Measurements from ENCODE around the gene FTCDNL1. TPM values are rescaled to one million over a fixed set of nuclear protein-coding genes. Genes with fewer than 3 reads are reported as not detected.

The FTCDNL1 gene
- polyA plus RNA-seq = 1 to 10 TPM in 1 of 4 donors, under 1 TPM in 3; 0.54 to 5.6 (median 0.85) TPM
- long read RNA-seq, donor 1 = 0 reads
- long read RNA-seq, donor 2 = 0 reads
- long read RNA-seq, donor 3 = 0 reads
- long read RNA-seq, donor 4 = 0 reads
- long read RNA-seq, donor 5 = 0 reads
- long read RNA-seq, donor 6 = 0 reads
- long read RNA-seq, donor 7 = 0 reads
- long read RNA-seq, donor 8 = 0 reads
- long read RNA-seq, donor 9 = 0 reads
- long read RNA-seq, donor 10 = 0 reads

DNA sequence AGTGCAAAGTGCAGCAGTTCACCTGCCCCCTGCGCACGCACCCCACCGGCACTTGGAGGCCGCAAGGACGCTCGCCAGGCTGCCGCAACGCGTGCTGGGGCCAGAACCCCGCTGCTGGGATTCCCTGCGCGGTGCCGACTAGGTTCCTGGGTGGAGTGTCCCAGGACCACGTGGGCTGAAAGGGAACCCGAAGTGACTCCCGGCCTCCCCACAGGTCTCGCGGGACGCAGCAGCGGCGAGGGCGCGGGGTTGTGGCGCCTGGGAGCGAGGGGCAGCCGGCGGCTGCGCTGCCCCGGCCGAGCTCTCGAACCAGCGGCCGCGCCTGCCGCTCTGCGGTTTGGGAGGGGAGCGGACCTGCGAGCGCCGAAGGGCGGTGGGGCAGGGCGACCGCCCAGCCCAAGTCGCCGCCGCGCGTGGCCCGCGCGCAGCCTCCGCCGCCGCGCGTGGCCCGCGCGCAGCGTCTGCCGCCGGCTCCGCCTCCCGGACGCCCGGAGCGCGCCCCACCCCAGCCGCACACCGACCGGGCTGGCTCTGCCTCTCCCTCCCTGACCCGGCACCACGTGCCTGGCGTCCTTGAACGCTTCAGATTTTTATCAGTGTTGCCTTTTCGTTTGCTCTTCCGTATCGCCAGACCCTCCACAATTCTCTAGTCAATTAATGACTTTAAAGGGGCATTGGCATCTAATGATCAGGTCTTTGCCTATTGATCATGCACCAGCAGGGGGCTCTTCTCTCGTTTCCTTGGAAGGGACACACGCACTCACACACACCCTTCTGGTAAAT lies at the start of gene FTCDNL1:
FTCDNL1 (minus strand) TSS at position 475 of the 783 bp plus-strand sequence. CDS start 2,230 bp downstream, outside the sequence.
- DNase-seq (peak; percentile 73 to 89), FAIRE-seq (no peak)
- peaks cover 0 to 5% (median 0%) of the 10 kb centered on the region in 3 donors for H3K4me1 ChIP-seq (ENCODE audit: control insufficient read depth in 3 of 3, insufficient read depth in 2 of 3, low read depth in 1 of 3, low read length in 2 of 3)
- peak within 1 kb of the TSS; percentile 64 to 78 (median 68) for H3K4me3 ChIP-seq (ENCODE audit: low read depth in 1 of 3, low read length in 3 of 3)
- peak within 1 kb of the TSS in 2 of 3 donors; percentile 55 to 72 for H3K27ac ChIP-seq (ENCODE audit: low read depth in 1 of 3, low read length in 2 of 3)
- WGBS, 3 donors = 0 to 1% (median 0%) methylated on average over 42 to 80 of the region's 80 CpGs
- no peaks in the 10 kb centered on the region for H3K9me3 ChIP-seq (ENCODE audit: control insufficient read depth in 2 of 2, insufficient read depth in 1 of 2, low read depth in 1 of 2, low read length in 1 of 2)
- no peaks in the 10 kb centered on the region for H3K36me3 ChIP-seq (ENCODE audit: control insufficient read depth in 3 of 3, insufficient read depth in 2 of 3, low read depth in 1 of 3, low read length in 3 of 3)
- peaks cover 0 to 5% (median 0%) of the 10 kb centered on the region in 3 donors for H3K27me3 ChIP-seq (ENCODE audit: control insufficient read depth in 3 of 3, insufficient read depth in 3 of 3, low read length in 3 of 3)

GRCh38 chr2:199896617-199897016 lies 45.6 kb upstream of the FTCDNL1 start:
- FAIRE-seq (no peak), DNase-seq (no peak)
- Histone ChIP-seq H3K27me3 (ENCODE audit: control insufficient read depth in 3 of 3, insufficient read depth in 3 of 3, low read length in 3 of 3) (peaks cover 0 to 2% (median 0%) of the 10 kb centered on the region in 3 donors), H3K4me1 (ENCODE audit: control insufficient read depth in 3 of 3, insufficient read depth in 2 of 3, low read depth in 1 of 3, low read length in 2 of 3) (no peaks in the 10 kb centered on the region), H3K4me3 (ENCODE audit: low read depth in 1 of 3, low read length in 3 of 3) (no peak overlapping the region), H3K27ac (ENCODE audit: low read depth in 1 of 3, low read length in 2 of 3) (no peak overlapping the region), H3K36me3 (ENCODE audit: control insufficient read depth in 3 of 3, insufficient read depth in 2 of 3, low read depth in 1 of 3, low read length in 3 of 3) (no peaks in the 10 kb centered on the region), H3K9me3 (ENCODE audit: control insufficient read depth in 2 of 2, insufficient read depth in 1 of 2, low read depth in 1 of 2, low read length in 1 of 2) (no peaks in the 10 kb centered on the region)
- 77 to 85% (median 80%) methylated on average over 2 of the region's 2 CpGs for WGBS, 3 donors

GRCh38 chr2:199895406-199895805 lies 44.4 kb upstream of the FTCDNL1 start:
- no peaks in the 10 kb centered on the region for H3K27me3 ChIP-seq (ENCODE audit: control insufficient read depth in 3 of 3, insufficient read depth in 3 of 3, low read length in 3 of 3)
- H3K4me3 ChIP-seq (ENCODE audit: low read depth in 1 of 3, low read length in 3 of 3) = no peak overlapping the region
- no peaks in the 10 kb centered on the region for H3K36me3 ChIP-seq (ENCODE audit: control insufficient read depth in 3 of 3, insufficient read depth in 2 of 3, low read depth in 1 of 3, low read length in 3 of 3)
- 73 to 80% (median 75%) methylated on average over 3 of the region's 3 CpGs for WGBS, 3 donors
- FAIRE-seq (no peak), DNase-seq (no peak)
- no peak overlapping the region for H3K27ac ChIP-seq (ENCODE audit: low read depth in 1 of 3, low read length in 2 of 3)
- H3K4me1 ChIP-seq (ENCODE audit: control insufficient read depth in 3 of 3, insufficient read depth in 2 of 3, low read depth in 1 of 3, low read length in 2 of 3) = no peaks in the 10 kb centered on the region
- no peaks in the 10 kb centered on the region for H3K9me3 ChIP-seq (ENCODE audit: control insufficient read depth in 2 of 2, insufficient read depth in 1 of 2, low read depth in 1 of 2, low read length in 1 of 2)

DNA sequence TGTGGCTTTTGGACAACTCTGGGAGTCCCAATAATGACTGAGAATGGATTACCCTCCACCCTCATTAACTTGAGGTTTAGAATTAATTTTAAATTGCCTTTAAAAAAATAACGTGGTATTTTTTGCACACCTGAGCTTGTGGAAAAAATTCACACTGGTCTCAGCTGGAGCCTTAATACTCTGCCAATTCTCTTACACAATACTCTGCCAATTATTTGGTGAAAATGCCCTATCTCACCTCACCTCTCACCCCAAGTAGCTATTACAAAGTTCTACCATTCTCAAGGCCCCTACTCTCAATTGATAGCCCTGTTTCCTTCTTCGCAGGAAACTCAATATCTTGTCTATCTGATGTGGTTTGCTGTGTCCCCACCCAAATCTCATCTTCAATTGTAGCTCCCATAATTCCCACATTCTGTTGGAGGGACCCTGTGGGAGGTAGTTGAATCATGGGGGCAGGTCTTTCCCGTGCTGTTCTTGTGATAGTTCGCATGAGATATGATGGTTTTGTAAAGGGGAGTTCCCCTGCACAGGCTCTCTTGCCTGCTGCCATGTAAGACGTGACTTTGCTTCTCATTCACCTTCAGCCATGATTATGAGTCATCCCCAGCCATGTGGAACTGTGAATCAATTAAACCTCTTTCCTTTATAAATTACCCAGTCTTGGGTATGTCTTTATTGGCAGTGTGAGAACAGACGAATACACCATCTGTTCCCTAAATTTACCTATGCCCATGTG lies 32.7 kb upstream of the FTCDNL1 start:
- Histone ChIP-seq H3K27ac (ENCODE audit: low read depth in 1 of 3, low read length in 2 of 3) (no peak overlapping the region), H3K27me3 (ENCODE audit: control insufficient read depth in 3 of 3, insufficient read depth in 3 of 3, low read length in 3 of 3) (no peaks in the 10 kb centered on the region), H3K9me3 (ENCODE audit: control insufficient read depth in 2 of 2, insufficient read depth in 1 of 2, low read depth in 1 of 2, low read length in 1 of 2) (no peaks in the 10 kb centered on the region), H3K4me3 (ENCODE audit: low read depth in 1 of 3, low read length in 3 of 3) (no peak overlapping the region), H3K4me1 (ENCODE audit: control insufficient read depth in 3 of 3, insufficient read depth in 2 of 3, low read depth in 1 of 3, low read length in 2 of 3) (no peaks in the 10 kb centered on the region), H3K36me3 (ENCODE audit: control insufficient read depth in 3 of 3, insufficient read depth in 2 of 3, low read depth in 1 of 3, low read length in 3 of 3) (no peaks in the 10 kb centered on the region)
- FAIRE-seq = no peak
- 81 to 89% (median 86%) methylated on average over 6 of the region's 6 CpGs for WGBS, 3 donors
- DNase-seq = no peak

DNA sequence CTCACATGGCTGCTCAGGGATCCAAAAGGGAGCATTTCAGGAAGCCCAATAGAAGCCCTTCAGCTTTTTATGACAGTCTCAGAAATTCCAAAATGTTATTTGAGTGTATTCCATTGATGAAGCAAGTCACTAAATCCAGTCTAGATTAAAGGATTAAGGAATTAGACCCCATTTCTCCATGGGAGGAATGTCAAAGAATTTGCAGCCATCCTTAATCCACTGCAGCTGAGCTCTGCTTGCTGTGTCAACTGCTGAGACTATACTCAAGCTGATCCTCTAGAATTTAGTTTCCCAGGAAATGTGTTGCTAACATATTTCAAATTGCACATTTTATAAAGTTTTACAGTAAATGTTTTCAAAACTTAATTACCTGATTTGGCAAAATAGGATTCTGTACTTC lies 31.7 kb upstream of the FTCDNL1 start:
- no peaks in the 10 kb centered on the region for H3K27me3 ChIP-seq (ENCODE audit: control insufficient read depth in 3 of 3, insufficient read depth in 3 of 3, low read length in 3 of 3)
- H3K9me3 ChIP-seq (ENCODE audit: control insufficient read depth in 2 of 2, insufficient read depth in 1 of 2, low read depth in 1 of 2, low read length in 1 of 2) = peaks cover 0 to 3% of the 10 kb centered on the region in 2 donors
- no peaks in the 10 kb centered on the region for H3K4me1 ChIP-seq (ENCODE audit: control insufficient read depth in 3 of 3, insufficient read depth in 2 of 3, low read depth in 1 of 3, low read length in 2 of 3)
- no peak overlapping the region for H3K4me3 ChIP-seq (ENCODE audit: low read depth in 1 of 3, low read length in 3 of 3)
- DNase-seq (no peak), FAIRE-seq (no peak)
- H3K27ac ChIP-seq (ENCODE audit: low read depth in 1 of 3, low read length in 2 of 3) = no peak overlapping the region
- no peaks in the 10 kb centered on the region for H3K36me3 ChIP-seq (ENCODE audit: control insufficient read depth in 3 of 3, insufficient read depth in 2 of 3, low read depth in 1 of 3, low read length in 3 of 3)

- Histone ChIP-seq H3K27ac (ENCODE audit: low read depth in 1 of 3, low read length in 2 of 3) (no peak overlapping the region), H3K36me3 (ENCODE audit: control insufficient read depth in 3 of 3, insufficient read depth in 2 of 3, low read depth in 1 of 3, low read length in 3 of 3) (no peaks in the 10 kb centered on the region), H3K27me3 (ENCODE audit: control insufficient read depth in 3 of 3, insufficient read depth in 3 of 3, low read length in 3 of 3) (peaks cover 0 to 3% (median 0%) of the 10 kb centered on the region in 3 donors), H3K4me1 (ENCODE audit: control insufficient read depth in 3 of 3, insufficient read depth in 2 of 3, low read depth in 1 of 3, low read length in 2 of 3) (no peaks in the 10 kb centered on the region), H3K9me3 (ENCODE audit: control insufficient read depth in 2 of 2, insufficient read depth in 1 of 2, low read depth in 1 of 2, low read length in 1 of 2) (peaks cover 0 to 7% of the 10 kb centered on the region in 2 donors), H3K4me3 (ENCODE audit: low read depth in 1 of 3, low read length in 3 of 3) (no peak overlapping the region)
- WGBS, 3 donors = 76 to 100% (median 97%) methylated on average over 1 of the region's 1 CpG
- DNase-seq (no peak), FAIRE-seq (no peak)
Observed at GRCh38 chr2:199875400-199875799, 24.4 kb upstream of the FTCDNL1 start.

GRCh38 chr2:199874209-199874608 lies 23.2 kb upstream of the FTCDNL1 start:
- Histone ChIP-seq H3K27ac (ENCODE audit: low read depth in 1 of 3, low read length in 2 of 3) (no peak overlapping the region), H3K9me3 (ENCODE audit: control insufficient read depth in 2 of 2, insufficient read depth in 1 of 2, low read depth in 1 of 2, low read length in 1 of 2) (peaks cover 0 to 7% of the 10 kb centered on the region in 2 donors), H3K4me3 (ENCODE audit: low read depth in 1 of 3, low read length in 3 of 3) (no peak overlapping the region), H3K27me3 (ENCODE audit: control insufficient read depth in 3 of 3, insufficient read depth in 3 of 3, low read length in 3 of 3) (peaks cover 0 to 3% (median 0%) of the 10 kb centered on the region in 3 donors), H3K4me1 (ENCODE audit: control insufficient read depth in 3 of 3, insufficient read depth in 2 of 3, low read depth in 1 of 3, low read length in 2 of 3) (no peaks in the 10 kb centered on the region), H3K36me3 (ENCODE audit: control insufficient read depth in 3 of 3, insufficient read depth in 2 of 3, low read depth in 1 of 3, low read length in 3 of 3) (no peaks in the 10 kb centered on the region)
- no peak for DNase-seq
- 92 to 100% (median 100%) methylated on average over 1 of the region's 1 CpG for WGBS, 3 donors
- no peak for FAIRE-seq

- Histone ChIP-seq H3K27ac (ENCODE audit: low read depth in 1 of 3, low read length in 2 of 3) (no peak overlapping the region), H3K4me1 (ENCODE audit: control insufficient read depth in 3 of 3, insufficient read depth in 2 of 3, low read depth in 1 of 3, low read length in 2 of 3) (no peaks in the 10 kb centered on the region), H3K4me3 (ENCODE audit: low read depth in 1 of 3, low read length in 3 of 3) (no peak overlapping the region), H3K9me3 (ENCODE audit: control insufficient read depth in 2 of 2, insufficient read depth in 1 of 2, low read depth in 1 of 2, low read length in 1 of 2) (peaks cover 0 to 4% of the 10 kb centered on the region in 2 donors), H3K36me3 (ENCODE audit: control insufficient read depth in 3 of 3, insufficient read depth in 2 of 3, low read depth in 1 of 3, low read length in 3 of 3) (no peaks in the 10 kb centered on the region), H3K27me3 (ENCODE audit: control insufficient read depth in 3 of 3, insufficient read depth in 3 of 3, low read length in 3 of 3) (peaks cover 0 to 3% (median 0%) of the 10 kb centered on the region in 3 donors)
- 24 to 51% (median 40%) methylated on average over 1 of the region's 1 CpG for WGBS, 3 donors
- DNase-seq (no peak), FAIRE-seq (no peak)
Observed at GRCh38 chr2:199870581-199870980, 19.6 kb upstream of the FTCDNL1 start.
